Head of caudate nucleus (tissue), 42 donors: ENCODE measurements around the gene OSTF1.

Experiments
- DNase-seq, 42 donors: peaks; one replicate each; pipeline versions ENCODE4 v3.0.0 to v3.0.0-alpha.2; 2020 to 2021; ENCODE audit warnings: mixed read lengths in 7 of 42
- intact Hi-C: fragments of 100-400 bp; cut with DNase I; formaldehyde crosslinking; loops from one replicate; pipeline ENCODE4 v1.15.0; 2022

OSTF1 gene

DNA sequence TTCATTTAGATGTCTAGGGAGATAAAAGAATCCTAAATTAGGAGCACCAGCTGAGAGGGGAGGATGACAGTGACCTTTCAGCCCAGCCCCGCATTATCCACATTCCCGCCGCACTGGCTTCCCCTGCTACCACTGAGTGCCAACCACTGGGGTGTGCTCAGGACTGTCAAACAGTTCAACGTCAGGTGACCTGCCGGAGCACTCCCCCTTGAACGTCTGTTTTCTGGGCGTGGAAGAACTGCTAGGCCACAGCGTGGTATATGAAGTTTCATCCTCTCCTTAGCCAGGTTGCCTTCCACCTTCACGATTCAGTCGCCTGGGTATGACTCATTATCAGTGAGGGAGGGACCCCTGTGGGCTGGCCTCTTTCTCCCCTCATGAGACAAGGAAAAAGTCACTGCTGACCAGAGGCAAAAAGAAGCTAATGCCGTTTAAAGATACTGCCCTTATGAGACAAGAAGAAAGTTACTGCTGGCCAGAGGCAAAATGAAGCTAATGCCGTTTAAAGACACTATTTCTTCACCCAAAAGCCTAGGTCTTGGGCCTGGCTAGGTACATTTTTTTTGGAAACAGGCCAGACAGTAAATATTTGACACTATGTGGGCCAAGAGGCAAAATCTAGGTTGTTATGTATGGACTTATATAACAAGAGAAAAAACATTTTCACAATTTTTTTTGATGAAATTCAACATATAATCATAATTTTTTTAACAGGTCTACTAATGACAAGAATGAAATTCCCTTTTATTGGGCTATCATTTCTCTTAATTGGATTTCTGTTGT is 4.9 kb upstream of the OSTF1 start:
- DNase-seq = peak in 31 of 42 donors; percentile 23 to 83 (median 52)
- intact Hi-C loops = loop anchor here (10.0 kb wide), 1 partner anchor 51 kb away; no protein-coding TSS in a partner anchor

DNA sequence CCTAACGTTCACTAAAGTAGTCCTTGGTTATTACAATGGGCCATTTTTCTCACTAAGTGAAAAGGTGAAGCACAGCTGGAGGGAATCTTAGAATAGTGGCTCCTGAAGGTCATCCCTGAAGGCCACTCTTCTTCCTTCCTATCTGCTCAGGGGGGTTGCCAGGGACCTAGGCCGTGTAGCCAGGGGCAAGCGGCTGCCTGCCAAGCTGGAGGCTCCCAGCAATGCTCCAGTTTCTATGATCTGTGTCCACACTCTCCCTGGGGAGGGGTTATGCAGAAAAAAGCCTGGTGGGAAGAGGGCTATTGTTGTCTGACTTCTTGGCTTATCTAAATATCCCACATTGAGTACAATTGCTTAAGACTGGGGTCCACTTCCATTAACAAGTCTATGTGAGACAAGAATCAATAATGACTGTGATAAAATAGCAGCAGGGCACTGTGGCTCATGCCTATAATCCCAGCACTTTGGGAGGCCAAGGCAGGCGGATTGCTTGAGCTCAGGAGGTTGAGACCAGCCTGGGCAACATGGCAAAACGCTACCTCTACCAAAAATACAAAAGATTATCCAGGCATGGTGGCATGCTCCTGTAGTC is 4.1 kb upstream of the OSTF1 start:
- intact Hi-C loops = loop anchor here (10.0 kb wide), 1 partner anchor 51 kb away; no protein-coding TSS in a partner anchor
- DNase-seq = no peak

DNA sequence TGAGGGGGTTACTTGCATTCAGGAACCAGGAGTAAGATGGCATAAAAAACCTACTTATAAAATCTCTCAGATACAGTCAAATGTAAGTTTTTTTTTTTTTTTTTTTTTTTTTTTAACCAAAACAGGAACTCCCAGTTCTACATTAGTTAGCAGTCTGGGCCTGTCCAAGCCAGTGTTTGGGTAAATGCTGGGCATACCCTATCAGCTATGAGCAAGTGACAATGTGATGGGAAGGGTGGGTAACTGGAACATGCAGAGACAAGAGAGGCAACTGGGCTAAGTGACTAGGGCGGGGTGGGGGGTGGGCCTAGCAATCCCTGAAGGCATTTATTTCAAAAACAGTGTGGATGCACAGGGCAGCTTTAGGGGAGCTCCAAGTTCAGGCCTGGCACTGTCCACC is 2.7 kb upstream of the OSTF1 start:
- no peak for DNase-seq
- intact Hi-C loops = loop anchor here (5.0 to 10.0 kb wide), 2 partner anchors 49 to 58 kb away; partner anchors contain the start of gene CARNMT1

DNA sequence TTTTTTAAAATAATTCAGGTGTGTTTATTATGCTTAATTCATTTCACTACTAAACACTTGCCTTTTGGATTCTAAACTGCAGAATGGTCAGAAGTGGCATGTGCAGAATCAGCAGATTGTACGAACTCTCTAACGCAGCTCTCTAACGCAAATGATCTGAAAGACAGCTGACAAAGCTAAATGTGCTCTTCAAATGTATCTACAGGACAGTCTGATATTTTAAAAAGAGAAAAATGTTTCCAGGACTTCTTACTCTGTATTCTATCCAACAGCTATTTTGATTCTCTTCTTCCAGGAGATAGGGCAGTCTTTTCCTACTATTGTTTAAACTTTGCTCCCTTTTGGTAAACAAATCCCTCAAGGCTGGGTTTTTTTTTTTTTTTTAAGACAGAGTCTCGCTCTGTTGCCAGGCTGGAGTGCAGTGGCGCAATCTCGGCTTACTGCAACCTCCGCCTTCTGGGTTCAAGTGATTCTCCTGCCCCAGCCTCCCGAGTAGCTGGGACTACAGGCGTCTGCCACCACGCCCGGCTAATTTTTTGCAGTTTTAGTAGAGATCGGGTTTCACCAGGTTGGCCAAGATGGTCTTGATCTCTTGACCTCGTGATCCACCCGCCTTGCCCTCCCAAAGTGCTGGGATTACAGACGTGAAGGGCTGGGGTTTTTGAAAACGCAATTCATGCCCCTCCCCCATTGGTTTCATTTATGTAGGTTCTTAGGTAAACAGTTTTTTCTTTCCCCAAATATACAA is 1.6 kb upstream of the OSTF1 start:
- DNase-seq = no peak
- intact Hi-C loops = loop anchor here (5.0 to 10.0 kb wide), 2 partner anchors 48 to 59 kb away; partner anchors contain the start of gene CARNMT1

DNA sequence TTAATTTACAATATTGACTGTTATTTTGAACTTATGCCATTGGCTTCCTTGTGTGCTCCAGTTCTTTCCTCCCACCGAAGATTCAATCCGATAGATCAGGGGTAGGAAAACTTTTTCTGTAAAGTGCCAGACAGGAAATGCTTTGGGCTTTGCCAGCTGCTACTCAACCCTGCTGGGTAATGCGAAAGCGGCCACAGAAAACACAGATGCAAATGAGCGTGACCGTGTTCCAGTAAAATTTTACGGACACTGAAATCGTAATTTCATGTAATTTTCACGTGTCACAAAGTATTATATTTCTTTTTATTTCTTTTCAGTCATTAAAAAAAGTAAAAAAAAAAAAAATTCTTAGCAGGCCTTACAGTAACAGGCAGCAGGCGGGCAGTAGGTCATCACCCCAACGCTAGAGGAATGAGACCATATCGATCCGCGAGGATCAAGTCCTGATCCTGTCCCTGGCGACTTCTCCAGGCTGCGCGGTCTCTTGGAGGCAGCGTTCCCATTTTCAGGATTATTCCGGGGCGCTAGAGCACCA is 958 bp upstream of the OSTF1 start:
- peak in 7 of 42 donors; percentile 23 to 62 (median 35) for DNase-seq
- intact Hi-C loops = loop anchor here (5.0 to 10.0 kb wide), 2 partner anchors 47 to 60 kb away; partner anchors contain the start of gene CARNMT1

DNA sequence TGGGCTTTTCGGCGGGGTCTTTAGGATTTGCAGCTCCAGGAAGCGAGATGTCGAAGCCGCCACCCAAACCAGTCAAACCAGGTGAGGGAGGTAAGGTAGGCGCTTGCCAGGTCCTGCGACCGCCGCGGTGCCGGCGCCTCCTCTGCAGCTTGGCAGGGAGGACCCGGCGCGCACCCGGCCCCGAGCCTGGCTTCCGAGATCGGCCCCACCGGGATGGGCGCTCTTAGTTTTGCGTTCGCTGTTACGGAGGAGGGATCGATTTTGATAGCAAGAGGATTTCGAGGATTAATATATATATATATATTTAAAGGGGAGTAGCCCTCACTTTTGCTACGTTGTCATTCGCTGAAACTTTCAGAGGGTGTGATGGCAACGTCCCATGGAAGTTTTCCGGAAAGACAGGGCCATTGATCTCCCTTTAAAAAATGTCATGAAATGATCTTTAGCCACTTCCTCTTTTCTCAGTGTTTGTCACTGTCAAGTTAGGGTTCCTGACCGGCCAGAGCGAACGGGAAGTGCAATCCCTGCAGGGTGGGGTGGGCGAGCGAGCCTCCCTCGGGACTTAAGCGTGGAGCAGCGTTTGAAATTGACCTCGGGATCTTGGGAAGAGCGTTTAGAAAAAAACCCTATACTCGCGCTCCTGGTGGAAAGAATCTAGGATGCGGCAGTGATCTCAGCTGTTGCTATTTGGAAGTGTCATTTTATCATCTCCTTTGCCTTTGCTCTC is 495 bp downstream of the OSTF1 start:
- intact Hi-C loops = loop anchor here (5.0 to 10.0 kb wide), 2 partner anchors 46 to 62 kb away; partner anchors contain the start of gene CARNMT1
- peak in 40 of 42 donors; percentile 24 to 76 (median 50) for DNase-seq

DNA sequence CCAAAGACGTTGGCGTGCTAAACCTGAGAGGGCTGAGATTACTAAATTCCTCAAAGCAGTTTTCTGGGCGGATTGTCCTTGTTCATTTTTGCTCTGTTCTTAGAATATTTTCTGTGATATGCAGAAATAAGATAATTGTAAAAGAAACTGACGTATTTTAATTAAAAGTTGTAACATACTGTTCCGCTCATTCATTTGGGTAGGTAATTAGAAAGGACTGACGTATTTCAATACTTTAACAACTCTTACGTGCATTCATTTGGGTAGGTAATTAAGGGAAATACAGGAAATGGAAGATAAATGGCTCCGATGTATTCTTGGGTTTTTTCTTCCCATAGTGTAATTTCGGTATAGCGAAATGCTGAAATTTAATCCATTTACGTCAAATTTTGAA is 1.1 kb downstream of the OSTF1 start:
- intact Hi-C loops = loop anchor here (5.0 to 10.0 kb wide), 2 partner anchors 45 to 62 kb away; partner anchors contain the start of gene CARNMT1
- DNase-seq = no peak

DNA sequence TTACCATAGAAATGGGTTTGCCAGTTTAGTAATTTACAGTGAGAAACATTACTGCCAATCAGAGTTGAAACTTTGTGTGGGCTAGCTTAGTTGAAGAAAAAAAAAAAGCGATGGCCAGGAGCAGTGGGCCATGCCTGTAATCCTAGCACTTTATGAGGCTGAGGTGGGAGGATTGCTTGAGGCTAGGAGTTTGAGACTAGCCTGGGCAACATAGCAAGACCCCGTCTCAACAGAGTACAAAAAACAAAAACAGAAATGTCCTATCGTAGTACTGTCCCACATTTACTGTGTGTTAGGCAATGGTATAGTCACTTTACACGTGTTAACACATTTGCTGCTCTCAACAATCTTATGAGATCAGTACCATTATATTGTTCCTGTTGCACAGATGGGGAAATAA is 2.3 kb downstream of the OSTF1 start:
- DNase-seq = no peak
- intact Hi-C loops = loop anchor here (5.0 kb wide), 1 partner anchor 97 kb away; no protein-coding TSS in a partner anchor

DNA sequence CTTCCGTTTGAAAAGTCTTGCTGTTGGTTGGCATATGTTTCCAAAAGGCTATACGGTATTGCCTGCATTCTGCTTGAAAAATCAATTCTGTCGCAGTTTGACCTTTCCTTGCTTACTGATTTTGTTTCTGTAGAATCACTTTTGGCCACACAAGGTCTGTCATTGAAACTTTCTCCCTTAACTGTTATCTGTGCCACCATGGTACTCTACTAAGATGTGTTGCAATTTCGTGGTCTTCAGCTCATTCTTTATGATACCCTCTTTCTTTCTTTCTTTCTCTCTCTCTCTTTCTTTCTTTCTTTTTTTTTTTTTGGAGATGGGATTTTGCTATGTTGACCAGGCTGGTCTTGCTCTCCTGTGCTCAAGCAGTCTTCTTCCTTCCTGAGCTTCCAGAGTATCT is 4.5 kb downstream of the OSTF1 start:
- DNase-seq = no peak
- intact Hi-C loops = loop anchor here (5.0 kb wide), 1 partner anchor 95 kb away; no protein-coding TSS in a partner anchor

DNA sequence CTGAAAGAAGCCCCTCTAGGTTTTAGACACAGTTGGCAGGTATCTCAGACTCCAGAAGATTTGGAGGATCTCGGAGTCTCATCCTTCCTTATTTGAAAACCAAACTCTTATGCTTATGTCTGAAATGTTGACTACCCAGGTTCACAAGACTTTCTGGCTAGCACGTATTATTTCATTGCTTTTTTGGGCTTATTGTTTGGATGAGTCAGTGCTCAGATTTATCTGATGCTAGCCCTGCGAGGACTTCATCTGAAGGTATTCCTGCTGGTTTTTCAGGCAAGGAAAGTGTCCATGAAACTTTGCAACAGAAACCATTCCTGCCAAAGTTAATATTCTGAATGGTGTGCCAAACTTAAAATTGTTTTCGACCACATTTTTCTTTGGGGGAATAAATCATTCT is 8.5 kb downstream of the OSTF1 start:
- DNase-seq = no peak
- intact Hi-C loops = no loop called here

DNA sequence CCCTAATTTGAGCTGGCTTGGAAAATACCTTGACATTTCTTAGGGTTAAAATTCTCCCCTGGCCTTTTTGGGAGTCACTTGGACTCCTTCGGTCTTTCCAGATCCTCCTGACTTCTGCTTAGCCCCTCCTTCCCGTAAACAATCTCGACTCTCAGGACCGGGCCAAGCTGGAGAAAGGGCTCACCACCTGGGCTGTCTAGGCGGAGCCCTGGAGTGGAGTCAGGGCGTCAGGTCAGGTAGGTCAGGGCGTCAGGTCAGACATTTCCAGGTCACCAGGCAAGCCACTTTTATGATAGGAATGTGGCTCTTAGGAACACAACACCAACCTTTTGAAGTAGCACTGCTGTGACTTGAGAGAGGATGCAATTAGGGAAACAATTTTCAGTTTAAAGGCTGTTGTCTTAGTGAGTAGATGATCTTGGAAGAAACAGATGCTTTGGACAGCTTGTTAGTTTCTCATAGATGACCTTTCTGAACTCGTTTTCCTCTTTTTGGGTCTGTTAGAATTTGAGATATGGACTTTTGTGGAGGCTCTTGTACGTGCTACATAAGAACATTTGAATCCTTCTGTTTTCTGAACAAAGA is 12.8 kb downstream of the OSTF1 start:
- DNase-seq = peak in 1 of 42 donors; percentile 35

DNA sequence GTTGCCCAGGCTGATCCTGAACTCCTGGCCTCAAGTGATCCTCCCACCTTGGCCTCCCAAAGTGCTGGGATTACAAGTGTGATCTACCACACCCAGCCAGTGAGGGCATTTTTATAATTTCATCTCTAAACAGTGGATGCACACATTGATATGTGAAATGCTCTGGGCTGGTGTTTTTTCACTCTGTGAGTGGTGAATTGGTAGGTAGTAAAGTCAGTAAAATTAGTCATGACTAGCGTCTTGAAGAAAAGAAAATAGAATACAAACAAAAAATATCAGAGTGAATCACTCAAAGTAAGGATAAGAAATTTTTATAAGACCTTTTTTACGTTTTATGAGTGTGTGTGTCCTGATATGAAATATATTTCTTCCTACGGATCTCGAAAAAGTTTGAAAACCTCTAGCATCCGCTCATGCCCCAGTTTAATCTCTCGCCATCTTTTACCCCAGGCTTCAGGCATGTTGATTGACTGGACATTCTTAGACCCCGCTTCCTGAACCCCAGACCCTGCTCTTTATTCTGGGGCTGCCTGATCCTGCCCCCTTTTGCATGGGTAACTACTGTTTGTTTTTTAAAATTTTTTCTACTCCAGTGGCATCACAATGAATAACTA is 14.0 kb downstream of the OSTF1 start:
- peak in 1 of 42 donors; percentile 18 for DNase-seq
- intact Hi-C loops = no loop called here

More for the DNA sequence above, 12.8 kb downstream of the OSTF1 start:
- intact Hi-C loops = no loop called here

DNA sequence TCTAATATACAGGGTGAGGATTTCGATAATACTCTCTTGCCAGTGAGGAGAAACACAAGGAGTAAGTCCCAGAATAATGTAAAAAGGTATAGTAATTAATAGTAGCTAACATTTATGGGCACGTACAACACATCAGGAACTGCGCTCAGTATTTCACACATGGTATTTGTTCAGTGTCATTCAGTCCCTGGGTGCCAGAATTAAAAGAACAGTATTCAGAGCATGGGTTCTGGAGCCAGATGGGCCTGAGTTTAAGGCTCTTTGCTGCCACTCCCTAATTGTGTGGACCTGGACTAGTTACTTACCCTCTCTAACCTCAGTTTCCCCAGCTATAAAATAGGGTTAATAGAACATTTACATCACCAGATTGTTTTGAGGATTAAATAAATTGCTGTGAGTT is 16.3 kb downstream of the OSTF1 start:
- intact Hi-C loops = no loop called here
- peak in 1 of 42 donors; percentile 40 for DNase-seq

DNA sequence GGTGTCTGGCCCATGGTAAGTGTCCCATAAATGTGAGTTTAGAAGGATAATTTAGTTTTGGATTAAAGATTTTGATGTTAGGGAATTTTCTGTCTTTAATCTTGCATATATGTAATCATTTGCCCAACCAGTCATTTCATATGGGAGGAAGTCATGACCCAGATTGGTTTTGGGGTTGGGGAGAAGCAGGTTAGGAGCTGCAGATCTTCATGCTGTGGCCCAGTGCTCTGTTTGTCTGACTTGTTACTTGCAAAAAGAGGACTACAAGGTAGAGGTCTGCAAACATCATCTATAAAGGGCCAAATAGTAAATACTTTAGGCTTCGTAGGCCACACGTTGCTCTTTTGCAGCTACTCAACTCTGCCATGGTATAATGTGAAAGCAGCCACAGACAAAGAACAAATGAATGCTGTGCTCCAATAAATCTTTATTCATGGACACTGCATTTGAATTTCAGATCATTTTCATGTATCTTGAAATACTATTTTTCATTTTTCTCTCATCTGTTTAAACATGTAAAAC is 16.8 kb downstream of the OSTF1 start:
- DNase-seq = peak in 1 of 42 donors; percentile 42
- intact Hi-C loops = no loop called here

DNA sequence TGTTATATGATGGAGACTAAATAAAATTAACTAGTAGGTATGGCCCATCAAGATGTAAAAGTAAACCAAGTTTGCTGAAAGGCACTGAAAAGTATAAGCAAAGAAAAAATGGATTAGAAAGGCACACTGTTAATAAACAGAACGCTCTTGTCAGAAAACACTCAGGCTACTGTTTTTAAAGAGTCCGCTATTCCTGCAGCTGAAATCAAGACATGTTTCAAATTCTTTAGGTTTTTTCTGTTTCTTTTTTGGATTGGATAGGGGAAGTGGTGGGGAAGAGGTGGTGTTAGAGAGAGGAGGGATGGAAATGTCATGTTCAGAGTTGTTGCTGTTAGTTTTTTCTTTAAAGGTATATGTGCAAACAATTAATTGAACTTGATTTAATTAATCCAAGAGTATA is 17.5 kb downstream of the OSTF1 start:
- no peak for DNase-seq
- intact Hi-C loops = no loop called here

DNA sequence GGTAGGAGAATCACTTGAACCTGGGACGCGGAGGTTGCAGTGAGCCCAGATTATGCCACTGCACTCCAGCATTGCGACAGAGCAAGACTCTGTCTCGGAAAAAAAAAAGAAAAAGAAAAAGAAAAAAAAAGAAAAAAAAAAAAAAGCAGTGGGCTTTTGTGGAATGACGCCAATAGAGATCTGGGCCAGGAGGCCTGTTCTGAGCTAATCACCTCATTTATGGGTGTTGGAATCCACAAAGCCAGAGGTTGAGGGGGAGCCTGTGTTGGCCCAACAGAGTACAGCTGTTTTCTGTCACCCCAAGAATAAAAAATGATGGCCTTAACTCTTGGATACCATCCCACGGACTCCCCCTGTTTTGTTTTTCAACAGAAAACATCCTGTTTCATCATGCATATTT is 18.5 kb downstream of the OSTF1 start:
- intact Hi-C loops = no loop called here
- peak in 1 of 42 donors; percentile 41 for DNase-seq

DNA sequence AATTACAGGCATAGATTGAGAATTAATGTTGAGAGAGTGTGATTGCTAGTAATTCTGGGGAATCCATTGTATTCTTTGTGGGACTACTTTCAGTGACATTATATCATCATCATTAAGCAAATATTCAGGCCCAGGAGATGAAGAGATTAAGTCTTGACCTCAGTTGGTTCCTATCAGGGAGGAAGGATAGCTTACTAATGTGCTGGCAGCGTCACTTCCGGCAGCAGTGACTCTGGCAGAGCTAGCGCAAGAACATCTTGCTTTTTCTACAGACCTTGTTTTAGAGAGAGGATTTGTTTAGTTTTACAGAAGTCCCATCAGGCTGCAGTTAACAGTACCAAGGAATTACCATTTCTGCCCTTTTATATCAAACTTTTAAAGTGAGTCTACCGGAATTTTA is 20.3 kb downstream of the OSTF1 start:
- peak in 2 of 42 donors; percentile 34 to 44 for DNase-seq
- intact Hi-C loops = no loop called here
